ENCODE data around the gene DDX24.

The DDX24 gene

GRCh38 chr14:94024549-94024948 lies 56.5 kb downstream of the DDX24 start:
- in situ Hi-C loops (cut with MboI; ENCODE audit: low sequenced_read_pairs): no loop called here
- Histone ChIP-seq H3K36me3 (replicated peaks) (no peaks in the 10 kb centered on the region), H3K4me3 (no peak overlapping the region), H3K9me3 (no peaks in the 10 kb centered on the region), H3K4me1 (peaks cover 2% of the 10 kb centered on the region; the same call in 1 of the 2 replicates), H3K27me3 (ENCODE audit: low read depth) (no peaks in the 10 kb centered on the region)
- no peak for DNase-seq (ENCODE audit: low spot score in 2 of 2)

- Histone ChIP-seq H3K36me3 (replicated peaks) (no peaks in the 10 kb centered on the region), H3K4me1 (peaks cover 2% of the 10 kb centered on the region; the same call in 1 of the 2 replicates), H3K27me3 (ENCODE audit: low read depth) (no peaks in the 10 kb centered on the region), H3K4me3 (no peak overlapping the region), H3K9me3 (no peaks in the 10 kb centered on the region)
- DNase-seq (ENCODE audit: low spot score in 2 of 2): no peak
- in situ Hi-C loops (cut with MboI; ENCODE audit: low sequenced_read_pairs): no loop called here
Measured at GRCh38 chr14:94022532-94023411, 58.2 kb downstream of the DDX24 start.

GRCh38 chr14:94021416-94022157 lies 59.4 kb downstream of the DDX24 start:
- Histone ChIP-seq H3K27me3 (ENCODE audit: low read depth) (no peaks in the 10 kb centered on the region), H3K36me3 (replicated peaks) (no peaks in the 10 kb centered on the region), H3K4me3 (no peak overlapping the region), H3K9me3 (no peaks in the 10 kb centered on the region), H3K4me1 (peaks cover 2% of the 10 kb centered on the region; the same call in 1 of the 2 replicates)
- in situ Hi-C loops (cut with MboI; ENCODE audit: low sequenced_read_pairs): no loop called here
- DNase-seq (ENCODE audit: low spot score in 2 of 2): no peak

- H3K36me3 ChIP-seq (replicated peaks): no peaks in the 10 kb centered on the region
- in situ Hi-C loops (cut with MboI; ENCODE audit: low sequenced_read_pairs): no loop called here
- no peaks in the 10 kb centered on the region for H3K9me3 ChIP-seq
- no peaks in the 10 kb centered on the region for H3K27me3 ChIP-seq (ENCODE audit: low read depth)
- DNase-seq (ENCODE audit: low spot score in 2 of 2): no peak
- peaks cover 2% of the 10 kb centered on the region; the same call in 1 of the 2 replicates for H3K4me1 ChIP-seq
- H3K4me3 ChIP-seq: no peak overlapping the region
Measured at GRCh38 chr14:94021001-94021400, 60.0 kb downstream of the DDX24 start.

GRCh38 chr14:94020267-94020666 lies 60.7 kb downstream of the DDX24 start:
- Histone ChIP-seq H3K4me1 (0 out of 2 replicates have a peak, but pooled peaks cover 2% of the 10 kb centered on the region), H3K4me3 (no peak overlapping the region), H3K36me3 (replicated peaks) (no peaks in the 10 kb centered on the region), H3K27me3 (ENCODE audit: low read depth) (peaks cover 1% of the 10 kb centered on the region; the same call in 1 of the 2 replicates), H3K9me3 (no peaks in the 10 kb centered on the region)
- DNase-seq (ENCODE audit: low spot score in 2 of 2): no peak
- in situ Hi-C loops (cut with MboI; ENCODE audit: low sequenced_read_pairs): no loop called here

GRCh38 chr14:94019329-94019728 lies 61.7 kb downstream of the DDX24 start:
- Histone ChIP-seq H3K4me1 (0 out of 2 replicates have a peak, but pooled peaks cover 2% of the 10 kb centered on the region), H3K9me3 (no peaks in the 10 kb centered on the region), H3K36me3 (replicated peaks) (no peaks in the 10 kb centered on the region), H3K27me3 (ENCODE audit: low read depth) (peaks cover 2% of the 10 kb centered on the region; the same call in 1 of the 2 replicates), H3K4me3 (no peak overlapping the region)
- no peak for DNase-seq (ENCODE audit: low spot score in 2 of 2)
- in situ Hi-C loops (cut with MboI; ENCODE audit: low sequenced_read_pairs): no loop called here

- H3K4me3 ChIP-seq: no peak overlapping the region
- no peaks in the 10 kb centered on the region for H3K36me3 ChIP-seq (replicated peaks)
- H3K27me3 ChIP-seq (ENCODE audit: low read depth): peaks cover 2% of the 10 kb centered on the region; the same call in 1 of the 2 replicates
- 0 out of 2 replicates have a peak, but pooled peaks cover 2% of the 10 kb centered on the region for H3K4me1 ChIP-seq
- H3K9me3 ChIP-seq: no peaks in the 10 kb centered on the region
- in situ Hi-C loops (cut with MboI; ENCODE audit: low sequenced_read_pairs): no loop called here
- DNase-seq (ENCODE audit: low spot score in 2 of 2): no peak
Measured at GRCh38 chr14:94018308-94018707, 62.7 kb downstream of the DDX24 start.

GRCh38 chr14:94016446-94016976 lies 64.5 kb downstream of the DDX24 start:
- H3K4me1 ChIP-seq: no peaks in the 10 kb centered on the region
- in situ Hi-C loops (cut with MboI; ENCODE audit: low sequenced_read_pairs): no loop called here
- peaks cover 2% of the 10 kb centered on the region; the same call in 1 of the 2 replicates for H3K27me3 ChIP-seq (ENCODE audit: low read depth)
- no peak for DNase-seq (ENCODE audit: low spot score in 2 of 2)
- H3K36me3 ChIP-seq (replicated peaks): no peaks in the 10 kb centered on the region
- no peak overlapping the region for H3K4me3 ChIP-seq
- H3K9me3 ChIP-seq: no peaks in the 10 kb centered on the region

- DNase-seq (ENCODE audit: low spot score in 2 of 2): no peak
- Histone ChIP-seq H3K4me3 (no peak overlapping the region), H3K36me3 (replicated peaks) (no peaks in the 10 kb centered on the region), H3K9me3 (no peaks in the 10 kb centered on the region), H3K4me1 (no peaks in the 10 kb centered on the region), H3K27me3 (ENCODE audit: low read depth) (peaks cover 2% of the 10 kb centered on the region; the same call in 1 of the 2 replicates)
- in situ Hi-C loops (cut with MboI; ENCODE audit: low sequenced_read_pairs): no loop called here
Measured at GRCh38 chr14:94015223-94015622, 65.8 kb downstream of the DDX24 start.

- Histone ChIP-seq H3K27me3 (ENCODE audit: low read depth) (peaks cover 2% of the 10 kb centered on the region; the same call in 1 of the 2 replicates), H3K9me3 (no peaks in the 10 kb centered on the region), H3K36me3 (replicated peaks) (no peaks in the 10 kb centered on the region), H3K4me1 (no peaks in the 10 kb centered on the region), H3K4me3 (no peak overlapping the region)
- no peak for DNase-seq (ENCODE audit: low spot score in 2 of 2)
- in situ Hi-C loops (cut with MboI; ENCODE audit: low sequenced_read_pairs): no loop called here
Measured at GRCh38 chr14:94014382-94014781, 66.6 kb downstream of the DDX24 start.

GRCh38 chr14:94011795-94012194 lies 69.2 kb downstream of the DDX24 start:
- Histone ChIP-seq H3K4me1 (no peaks in the 10 kb centered on the region), H3K36me3 (replicated peaks) (no peaks in the 10 kb centered on the region), H3K4me3 (no peak overlapping the region), H3K27me3 (ENCODE audit: low read depth) (peaks cover 2% of the 10 kb centered on the region; the same call in 1 of the 2 replicates), H3K9me3 (no peaks in the 10 kb centered on the region)
- in situ Hi-C loops (cut with MboI; ENCODE audit: low sequenced_read_pairs): no loop called here
- DNase-seq (ENCODE audit: low spot score in 2 of 2): no peak

GRCh38 chr14:94010625-94011024 lies 70.4 kb downstream of the DDX24 start:
- H3K36me3 ChIP-seq (replicated peaks): no peaks in the 10 kb centered on the region
- peaks cover 2% of the 10 kb centered on the region; the same call in 1 of the 2 replicates for H3K27me3 ChIP-seq (ENCODE audit: low read depth)
- no peak overlapping the region for H3K4me3 ChIP-seq
- H3K9me3 ChIP-seq: no peaks in the 10 kb centered on the region
- in situ Hi-C loops (cut with MboI; ENCODE audit: low sequenced_read_pairs): no loop called here
- H3K4me1 ChIP-seq: no peaks in the 10 kb centered on the region
- no peak for DNase-seq (ENCODE audit: low spot score in 2 of 2)

- H3K27me3 ChIP-seq (ENCODE audit: low read depth): no peaks in the 10 kb centered on the region; the same call in 1 of the 2 replicates
- no peak for DNase-seq (ENCODE audit: low spot score in 2 of 2)
- H3K4me3 ChIP-seq: no peak overlapping the region
- H3K9me3 ChIP-seq: no peaks in the 10 kb centered on the region
- H3K4me1 ChIP-seq: 0 out of 2 replicates have a peak, but pooled peaks cover 3% of the 10 kb centered on the region
- in situ Hi-C loops (cut with MboI; ENCODE audit: low sequenced_read_pairs): no loop called here
- no peaks in the 10 kb centered on the region for H3K36me3 ChIP-seq (replicated peaks)
Measured at GRCh38 chr14:94009767-94010166, 71.2 kb downstream of the DDX24 start.
